ENCODE measurements around the gene RNF111.

RNF111 gene

DNA sequence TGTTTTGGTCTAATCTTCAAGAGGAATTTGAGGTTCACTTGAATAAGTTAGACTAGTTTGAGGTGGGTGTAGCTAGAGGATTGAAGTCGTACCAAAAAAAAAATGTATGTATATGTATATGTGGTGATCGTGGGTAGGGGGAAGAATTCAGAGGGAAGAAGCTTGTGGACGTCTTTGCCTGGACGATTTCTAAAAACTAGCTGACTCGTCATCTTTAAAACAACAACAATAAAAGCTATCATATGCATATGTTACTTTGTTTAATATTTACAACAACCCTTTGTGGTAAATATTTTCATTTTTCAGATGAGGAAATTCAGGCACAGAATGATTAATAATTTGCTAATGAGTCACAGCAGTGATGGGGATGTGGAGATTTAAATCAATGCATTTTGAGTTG lies 18.1 kb downstream of the RNF111 start:
- H3K4me1 ChIP-seq: no peaks in the 10 kb centered on the region
- H3K9ac ChIP-seq: no peak overlapping the region
- no peaks in the 10 kb centered on the region for H3K9me3 ChIP-seq (ENCODE audit: control insufficient read depth, low read length)
- no peak overlapping the region for H2AFZ ChIP-seq
- H3K4me2 ChIP-seq (ENCODE audit: low read length): no peak overlapping the region
- no peaks in the 10 kb centered on the region for H3K27me3 ChIP-seq (ENCODE audit: control insufficient read depth, insufficient read depth, low read length)
- H3K79me2 ChIP-seq: peaks cover 11% of the 10 kb centered on the region
- H3K27ac ChIP-seq: no peak overlapping the region
- no peak overlapping the region for H3K4me3 ChIP-seq (ENCODE audit: low read depth, low read length)
- TF ChIP-seq, protein P1, sequence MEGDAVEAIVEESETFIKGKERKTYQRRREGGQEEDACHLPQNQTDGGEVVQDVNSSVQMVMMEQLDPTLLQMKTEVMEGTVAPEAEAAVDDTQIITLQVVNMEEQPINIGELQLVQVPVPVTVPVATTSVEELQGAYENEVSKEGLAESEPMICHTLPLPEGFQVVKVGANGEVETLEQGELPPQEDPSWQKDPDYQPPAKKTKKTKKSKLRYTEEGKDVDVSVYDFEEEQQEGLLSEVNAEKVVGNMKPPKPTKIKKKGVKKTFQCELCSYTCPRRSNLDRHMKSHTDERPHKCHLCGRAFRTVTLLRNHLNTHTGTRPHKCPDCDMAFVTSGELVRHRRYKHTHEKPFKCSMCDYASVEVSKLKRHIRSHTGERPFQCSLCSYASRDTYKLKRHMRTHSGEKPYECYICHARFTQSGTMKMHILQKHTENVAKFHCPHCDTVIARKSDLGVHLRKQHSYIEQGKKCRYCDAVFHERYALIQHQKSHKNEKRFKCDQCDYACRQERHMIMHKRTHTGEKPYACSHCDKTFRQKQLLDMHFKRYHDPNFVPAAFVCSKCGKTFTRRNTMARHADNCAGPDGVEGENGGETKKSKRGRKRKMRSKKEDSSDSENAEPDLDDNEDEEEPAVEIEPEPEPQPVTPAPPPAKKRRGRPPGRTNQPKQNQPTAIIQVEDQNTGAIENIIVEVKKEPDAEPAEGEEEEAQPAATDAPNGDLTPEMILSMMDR (IDR thresholded peaks at IDR 0.05): no peak
- H3K36me3 ChIP-seq (ENCODE audit: control insufficient read depth, insufficient read depth, low read length): no peaks in the 10 kb centered on the region

DNA sequence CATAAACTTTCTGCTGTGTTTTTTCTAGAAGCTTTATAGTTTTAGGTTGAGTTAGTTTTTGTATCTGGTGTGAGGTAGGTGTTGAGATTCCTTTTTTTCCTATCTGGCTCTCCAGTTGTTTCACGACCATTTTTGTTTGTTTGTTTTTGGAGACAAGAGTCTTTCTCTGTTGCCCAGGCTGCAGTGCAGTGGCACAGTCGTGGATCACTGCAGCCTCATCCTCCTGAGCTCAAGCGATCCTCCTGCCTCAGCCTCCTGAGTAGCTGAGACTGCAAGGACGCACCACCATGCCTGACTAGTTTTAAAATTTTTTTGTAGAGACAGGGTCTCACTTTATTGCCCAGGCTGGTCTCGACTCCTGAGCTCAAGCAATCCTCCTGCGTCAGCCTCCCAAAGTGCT lies 20.6 kb downstream of the RNF111 start:
- peaks cover 13% of the 10 kb centered on the region for H3K79me2 ChIP-seq
- no peaks in the 10 kb centered on the region for H3K27me3 ChIP-seq (ENCODE audit: control insufficient read depth, insufficient read depth, low read length)
- TF ChIP-seq, protein P1 (IDR thresholded peaks at IDR 0.05): no peak
- H3K9me3 ChIP-seq (ENCODE audit: control insufficient read depth, low read length): no peaks in the 10 kb centered on the region
- no peaks in the 10 kb centered on the region for H3K36me3 ChIP-seq (ENCODE audit: control insufficient read depth, insufficient read depth, low read length)
- no peak overlapping the region for H3K4me2 ChIP-seq (ENCODE audit: low read length)
- no peak overlapping the region for H3K4me3 ChIP-seq (ENCODE audit: low read depth, low read length)
- H3K4me1 ChIP-seq: no peaks in the 10 kb centered on the region
- no peak overlapping the region for H3K27ac ChIP-seq
- no peak overlapping the region for H3K9ac ChIP-seq
- no peak overlapping the region for H2AFZ ChIP-seq

DNA sequence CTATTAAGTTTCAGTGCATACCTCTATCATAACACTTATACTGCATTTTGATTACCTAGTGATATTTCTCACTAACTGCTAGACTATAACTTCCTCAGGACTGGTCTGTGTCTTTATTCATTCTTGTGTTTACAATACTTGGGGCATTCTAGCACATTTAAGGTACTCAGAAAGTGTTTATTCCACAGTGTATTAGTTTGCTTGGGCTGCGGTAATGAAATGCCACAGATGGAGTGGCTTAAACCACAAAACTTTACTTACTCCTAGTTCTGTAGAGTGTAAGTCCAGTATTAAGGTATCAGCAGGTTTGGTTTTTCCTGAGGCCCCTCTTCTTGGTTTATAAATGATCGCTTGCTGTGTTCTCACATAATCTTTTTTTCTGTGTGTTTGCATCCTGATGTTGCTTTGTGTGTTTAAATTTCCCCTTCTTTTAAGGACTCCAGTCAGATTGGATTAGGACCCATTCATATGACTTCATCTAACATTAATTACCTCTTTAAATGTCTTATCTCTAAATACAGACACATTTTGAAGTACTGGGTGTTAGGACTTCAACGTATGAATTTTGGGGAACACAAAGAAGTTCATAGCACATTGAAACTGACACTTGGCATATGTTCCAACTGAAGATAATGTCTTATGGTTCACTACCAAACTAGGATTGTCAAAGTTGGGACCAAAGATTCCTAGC lies 23.9 kb downstream of the RNF111 start:
- TF ChIP-seq, protein P1 (IDR thresholded peaks at IDR 0.05): no peak
- Histone ChIP-seq H3K36me3 (ENCODE audit: control insufficient read depth, insufficient read depth, low read length) (no peaks in the 10 kb centered on the region), H3K4me3 (ENCODE audit: low read depth, low read length) (no peak overlapping the region), H3K4me1 (no peaks in the 10 kb centered on the region), H3K27ac (no peak overlapping the region), H3K9me3 (ENCODE audit: control insufficient read depth, low read length) (no peaks in the 10 kb centered on the region), H2AFZ (no peak overlapping the region), H3K9ac (no peak overlapping the region), H3K4me2 (ENCODE audit: low read length) (no peak overlapping the region), H3K79me2 (peaks cover 15% of the 10 kb centered on the region), H3K27me3 (ENCODE audit: control insufficient read depth, insufficient read depth, low read length) (no peaks in the 10 kb centered on the region)

DNA sequence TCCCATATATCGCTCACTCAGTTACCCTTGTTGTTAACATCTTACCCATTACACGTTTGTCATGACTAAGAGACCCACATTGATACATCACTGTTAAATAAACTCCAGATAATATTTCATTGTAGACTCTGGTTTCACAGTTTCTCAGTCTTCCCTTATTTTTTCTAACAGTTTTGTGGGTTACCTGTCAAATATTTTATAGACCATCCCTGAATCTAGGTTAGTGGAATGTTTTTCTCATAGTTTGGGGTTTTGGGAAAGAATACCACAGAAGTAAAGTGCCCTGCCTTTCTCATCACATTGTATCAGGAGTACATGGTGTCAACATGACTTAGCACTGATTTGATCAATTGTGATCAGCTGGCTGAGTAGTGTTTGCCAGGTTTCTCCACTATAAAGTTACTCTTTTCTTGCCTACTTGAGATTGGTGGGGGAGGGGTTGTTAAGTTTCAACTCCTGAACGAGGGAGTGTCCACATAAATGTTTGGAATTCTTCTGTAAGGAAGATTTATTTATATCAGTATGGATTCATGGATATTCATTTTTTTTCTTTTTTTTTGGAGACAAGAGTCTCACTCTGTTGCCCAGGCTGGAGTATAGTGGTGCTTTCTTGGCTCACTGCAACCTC lies 25.9 kb downstream of the RNF111 start:
- Histone ChIP-seq H3K9ac (no peak overlapping the region), H3K4me2 (ENCODE audit: low read length) (no peak overlapping the region), H3K9me3 (ENCODE audit: control insufficient read depth, low read length) (no peaks in the 10 kb centered on the region), H3K4me1 (no peaks in the 10 kb centered on the region), H3K27me3 (ENCODE audit: control insufficient read depth, insufficient read depth, low read length) (no peaks in the 10 kb centered on the region), H3K27ac (no peak overlapping the region), H3K36me3 (ENCODE audit: control insufficient read depth, insufficient read depth, low read length) (no peaks in the 10 kb centered on the region), H3K4me3 (ENCODE audit: low read depth, low read length) (no peak overlapping the region), H2AFZ (no peak overlapping the region), H3K79me2 (peaks cover 15% of the 10 kb centered on the region)
- TF ChIP-seq, protein P1 (IDR thresholded peaks at IDR 0.05): no peak

DNA sequence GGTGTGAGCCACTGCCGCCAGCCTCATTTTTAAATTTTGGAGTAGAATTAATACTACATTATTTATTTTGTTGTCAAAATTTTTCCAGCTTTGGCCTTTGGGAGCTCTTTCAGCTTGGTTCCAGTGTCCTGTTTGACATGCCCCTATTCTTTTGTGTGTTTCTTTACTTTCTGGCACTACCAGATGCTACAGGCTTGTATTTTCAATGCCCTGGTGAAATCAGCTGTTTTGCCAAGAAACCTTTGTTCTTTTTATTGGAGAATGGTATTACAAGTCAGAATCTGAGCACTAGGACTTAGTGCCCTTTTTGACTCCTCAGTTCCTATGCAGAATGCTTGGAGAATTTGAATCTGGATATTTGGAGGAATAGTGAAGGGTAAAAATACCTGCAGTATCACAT lies 26.6 kb downstream of the RNF111 start:
- Histone ChIP-seq H3K36me3 (ENCODE audit: control insufficient read depth, insufficient read depth, low read length) (no peaks in the 10 kb centered on the region), H3K27ac (no peak overlapping the region), H3K79me2 (peaks cover 13% of the 10 kb centered on the region), H3K9me3 (ENCODE audit: control insufficient read depth, low read length) (no peaks in the 10 kb centered on the region), H3K4me2 (ENCODE audit: low read length) (no peak overlapping the region), H3K4me1 (no peaks in the 10 kb centered on the region), H3K27me3 (ENCODE audit: control insufficient read depth, insufficient read depth, low read length) (no peaks in the 10 kb centered on the region), H2AFZ (no peak overlapping the region), H3K9ac (no peak overlapping the region), H3K4me3 (ENCODE audit: low read depth, low read length) (no peak overlapping the region)
- TF ChIP-seq, protein P1 (IDR thresholded peaks at IDR 0.05): no peak
